ENCODE data around the gene APBB2.

The APBB2 gene

GRCh38 chr4:41135801-41136200 is 78.5 kb downstream of the APBB2 start:
- no peak for DNase-seq (ENCODE audit: low read depth in 2 of 2)

GRCh38 chr4:41134581-41134980 is 79.8 kb downstream of the APBB2 start:
- DNase-seq (ENCODE audit: low read depth in 2 of 2) = no peak

GRCh38 chr4:41133454-41134018 is 80.8 kb downstream of the APBB2 start:
- no peak for DNase-seq (ENCODE audit: low read depth in 2 of 2)

- no peak for DNase-seq (ENCODE audit: low read depth in 2 of 2)
Measured at GRCh38 chr4:41132055-41132683, 82.2 kb downstream of the APBB2 start.

- DNase-seq (ENCODE audit: low read depth in 2 of 2) = no peak
Measured at GRCh38 chr4:41129936-41130440, 84.4 kb downstream of the APBB2 start.

GRCh38 chr4:41129128-41129754 is 85.1 kb downstream of the APBB2 start:
- DNase-seq (ENCODE audit: low read depth in 2 of 2) = no peak

- DNase-seq (ENCODE audit: low read depth in 2 of 2) = no peak
Measured at GRCh38 chr4:41125558-41126311, 88.6 kb downstream of the APBB2 start.

- DNase-seq (ENCODE audit: low read depth in 2 of 2) = no peak
Measured at GRCh38 chr4:41124916-41125548, 89.3 kb downstream of the APBB2 start.

- DNase-seq (ENCODE audit: low read depth in 2 of 2) = no peak
Measured at GRCh38 chr4:41122775-41123174, 91.6 kb downstream of the APBB2 start.

GRCh38 chr4:41122309-41122708 is 92.0 kb downstream of the APBB2 start:
- no peak for DNase-seq (ENCODE audit: low read depth in 2 of 2)

- DNase-seq (ENCODE audit: low read depth in 2 of 2) = no peak
Measured at GRCh38 chr4:41121906-41122305, 92.4 kb downstream of the APBB2 start.

- no peak for DNase-seq (ENCODE audit: low read depth in 2 of 2)
Measured at GRCh38 chr4:41120297-41121217, 93.8 kb downstream of the APBB2 start.

- DNase-seq (ENCODE audit: low read depth in 2 of 2) = no peak
Measured at GRCh38 chr4:41119867-41120295, 94.5 kb downstream of the APBB2 start.

GRCh38 chr4:41111791-41112190 is 102.6 kb downstream of the APBB2 start:
- no peak for DNase-seq (ENCODE audit: low read depth in 2 of 2)

- DNase-seq (ENCODE audit: low read depth in 2 of 2) = no peak
Measured at GRCh38 chr4:41110050-41110449, 104.3 kb downstream of the APBB2 start.

GRCh38 chr4:41108481-41108880 is 105.9 kb downstream of the APBB2 start:
- no peak for DNase-seq (ENCODE audit: low read depth in 2 of 2)

- DNase-seq (ENCODE audit: low read depth in 2 of 2) = no peak
Measured at GRCh38 chr4:41106694-41107419, 107.5 kb downstream of the APBB2 start.

- no peak for DNase-seq (ENCODE audit: low read depth in 2 of 2)
Measured at GRCh38 chr4:41106081-41106480, 108.3 kb downstream of the APBB2 start.

GRCh38 chr4:41104155-41104554 is 110.2 kb downstream of the APBB2 start:
- DNase-seq (ENCODE audit: low read depth in 2 of 2) = no peak

- no peak for DNase-seq (ENCODE audit: low read depth in 2 of 2)
Measured at GRCh38 chr4:41103657-41104056, 110.7 kb downstream of the APBB2 start.

Measured in fibroblast of skin of left biceps (primary cell).